HL-60 (cell line): ENCODE data around the gene NR3C2.

Experiments
- DNase-seq, 2 experiments: peaks; one replicate each; pipeline ENCODE4 v3.0.0-alpha.2; 2010 to 2020; ENCODE audit warnings: low read depth in 1 of 2, low spot score in 1 of 2
- H3K27ac ChIP-seq: fragments of 250-450 bp; sonication (Bioruptor Pico); replicated peaks from 2 replicates; pipeline ENCODE4 v1.5.1; 2020; ENCODE audit warnings: mild to moderate bottlenecking, moderate library complexity
- H3K27me3 ChIP-seq: fragments of 250-450 bp; sonication (Bioruptor Pico); 2 replicates; pipeline ENCODE4 v1.5.1; 2021; ENCODE audit warnings: mild to moderate bottlenecking, moderate library complexity; ENCODE audit not compliant: insufficient read depth, poor library complexity, severe bottlenecking
- H3K4me3 ChIP-seq: replicated peaks from 2 replicates; pipeline ENCODE4 v1.5.1; 2011; ENCODE audit warnings: mild to moderate bottlenecking, control low read depth, low read length; ENCODE audit not compliant: insufficient read depth
- GABPA ChIP-seq: IDR thresholded peaks from 2 replicates; pipeline ENCODE4 v1.6.1; 2012; ENCODE audit warnings: low read depth
- POLR2AphosphoS5 ChIP-seq: IDR thresholded peaks from 2 replicates; pipeline ENCODE4 v1.6.1; 2012; ENCODE audit warnings: low read depth
- REST ChIP-seq: IDR thresholded peaks from 2 replicates; pipeline ENCODE4 v1.6.1; 2012; ENCODE audit warnings: low read depth; ENCODE audit not compliant: insufficient replicate concordance
- SPI1 ChIP-seq: IDR thresholded peaks from 2 replicates; pipeline ENCODE4 v1.6.1; 2012; ENCODE audit warnings: low read depth, mild to moderate bottlenecking, borderline replicate concordance
- TF ChIP-seq, protein P1 (sequence below): IDR thresholded peaks from one replicate; pipeline ENCODE4 v1.5.1; 2011; ENCODE audit warnings: low read length, control low read depth, inconsistent platforms; ENCODE audit not compliant: insufficient read depth

The NR3C2 gene

DNA sequence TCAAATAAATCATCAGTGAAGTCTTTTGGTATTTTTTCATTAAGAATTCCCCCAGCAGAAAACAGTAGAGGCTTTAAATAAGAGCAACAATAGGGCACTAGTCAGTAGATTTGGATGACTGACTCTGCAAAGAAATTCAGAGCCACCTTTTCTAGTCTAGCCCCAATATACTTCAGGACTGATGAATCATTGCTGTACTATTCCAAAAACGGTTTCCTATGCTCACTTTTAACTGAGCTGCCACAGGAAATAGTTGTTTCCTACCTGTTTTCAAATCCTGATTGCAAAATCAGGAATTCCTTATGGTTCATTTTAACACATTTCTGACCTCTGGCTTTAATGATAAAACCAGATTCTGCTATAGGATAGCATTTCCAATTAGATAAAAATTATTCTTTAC is 171.6 kb downstream of the NR3C2 start:
- TF ChIP-seq, protein P1, sequence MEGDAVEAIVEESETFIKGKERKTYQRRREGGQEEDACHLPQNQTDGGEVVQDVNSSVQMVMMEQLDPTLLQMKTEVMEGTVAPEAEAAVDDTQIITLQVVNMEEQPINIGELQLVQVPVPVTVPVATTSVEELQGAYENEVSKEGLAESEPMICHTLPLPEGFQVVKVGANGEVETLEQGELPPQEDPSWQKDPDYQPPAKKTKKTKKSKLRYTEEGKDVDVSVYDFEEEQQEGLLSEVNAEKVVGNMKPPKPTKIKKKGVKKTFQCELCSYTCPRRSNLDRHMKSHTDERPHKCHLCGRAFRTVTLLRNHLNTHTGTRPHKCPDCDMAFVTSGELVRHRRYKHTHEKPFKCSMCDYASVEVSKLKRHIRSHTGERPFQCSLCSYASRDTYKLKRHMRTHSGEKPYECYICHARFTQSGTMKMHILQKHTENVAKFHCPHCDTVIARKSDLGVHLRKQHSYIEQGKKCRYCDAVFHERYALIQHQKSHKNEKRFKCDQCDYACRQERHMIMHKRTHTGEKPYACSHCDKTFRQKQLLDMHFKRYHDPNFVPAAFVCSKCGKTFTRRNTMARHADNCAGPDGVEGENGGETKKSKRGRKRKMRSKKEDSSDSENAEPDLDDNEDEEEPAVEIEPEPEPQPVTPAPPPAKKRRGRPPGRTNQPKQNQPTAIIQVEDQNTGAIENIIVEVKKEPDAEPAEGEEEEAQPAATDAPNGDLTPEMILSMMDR, result no peak
- TF ChIP-seq GABPA (no peak), REST (no peak), POLR2AphosphoS5 (no peak), SPI1 (no peak)
- no peaks in the 10 kb centered on the region for H3K27me3 ChIP-seq
- H3K27ac ChIP-seq, result no peak overlapping the region
- no peak for DNase-seq
- H3K4me3 ChIP-seq, result no peak overlapping the region

- no peak for TF ChIP-seq SPI1
- no peak for TF ChIP-seq GABPA
- TF ChIP-seq, protein P1, result no peak
- TF ChIP-seq POLR2AphosphoS5, result no peak
- no peak for TF ChIP-seq REST
- Histone ChIP-seq H3K4me3 (no peak overlapping the region), H3K27me3 (no peaks in the 10 kb centered on the region), H3K27ac (no peak overlapping the region)
- DNase-seq, result no peak
Measured at GRCh38 chr4:148268835-148269234, 173.4 kb downstream of the NR3C2 start.

DNA sequence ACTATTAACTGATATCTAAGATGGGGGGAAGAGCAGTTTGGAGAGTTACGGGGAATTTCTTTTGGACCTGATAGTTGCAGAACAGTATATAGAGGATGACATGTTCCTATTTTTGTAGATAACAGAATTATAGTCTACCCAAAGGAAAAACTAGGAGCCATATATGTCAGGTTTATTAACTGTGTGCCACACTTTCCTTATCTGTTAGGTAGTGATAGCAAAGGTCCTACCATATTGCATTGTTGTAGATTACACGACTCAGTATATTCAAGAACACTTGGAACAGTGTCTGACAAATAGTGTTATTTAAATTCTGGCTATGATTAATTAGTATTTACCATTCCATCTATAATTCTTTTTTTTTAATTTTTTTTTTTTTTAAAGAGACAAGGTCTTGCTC is 175.3 kb downstream of the NR3C2 start:
- no peak for DNase-seq
- TF ChIP-seq SPI1 (no peak), GABPA (no peak), REST (no peak), POLR2AphosphoS5 (no peak)
- TF ChIP-seq, protein P1, result no peak
- H3K27ac ChIP-seq, result no peak overlapping the region

More for the DNA sequence above, 175.3 kb downstream of the NR3C2 start:
- Histone ChIP-seq H3K4me3 (no peak overlapping the region), H3K27me3 (no peaks in the 10 kb centered on the region)
